Activated CD8-positive, alpha-beta memory T cell treated with anti-CD3 and anti-CD28 coated beads, Interleukin-2, amount 50 U/mL, for 24 hours (primary cell): Measurements from ENCODE around the gene FGF10.

Source experiments
- DNase-seq: peaks from one replicate; pipeline ENCODE4 v3.0.0-alpha.2; 2020; ENCODE audit errors: extremely low read depth

FGF10 gene

GRCh38 chr5:44257221-44257620 lies 132.0 kb downstream of the FGF10 start:
- no peak for DNase-seq
